HG02840 (cell line): ENCODE measurements around the gene ELAPOR2.
A peak's percentile ranks its signal among the peaks of the same experiment; 100 is the strongest.
"Not testable (repeated sequence)": the region's sequence is repeated elsewhere in the genome, so short reads cannot be mapped to it uniquely, and the experiment has no call there.

Source experiments
- ATAC-seq: cut with Tn5 transposase; IDR thresholded peaks from one replicate; pipeline ENCODE4 v1.9.1; 2021; ENCODE audit warnings: mild to moderate bottlenecking, moderate library complexity, moderate number of reproducible peaks; ENCODE audit not compliant: unreplicated experiment, low FRiP score

ELAPOR2 gene

DNA sequence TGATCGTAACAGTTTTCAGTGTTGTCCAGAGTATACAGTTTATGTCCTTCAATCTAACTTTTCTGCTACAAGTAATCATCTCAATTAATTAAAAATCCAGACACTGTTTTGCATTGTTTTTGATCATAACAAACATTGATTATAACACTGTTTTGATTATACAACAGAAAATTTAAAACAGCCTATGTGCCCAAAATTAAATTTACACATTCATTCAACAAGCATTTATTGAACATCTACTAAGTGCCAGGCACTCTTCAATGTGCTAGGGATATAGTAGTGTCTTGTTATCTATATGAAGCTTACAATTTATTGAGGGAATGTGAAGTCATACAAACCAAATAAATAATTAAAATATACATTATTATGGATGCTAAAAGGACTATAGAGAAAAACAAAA is 10.6 kb downstream of the ELAPOR2 start:
- ATAC-seq, result no peak

DNA sequence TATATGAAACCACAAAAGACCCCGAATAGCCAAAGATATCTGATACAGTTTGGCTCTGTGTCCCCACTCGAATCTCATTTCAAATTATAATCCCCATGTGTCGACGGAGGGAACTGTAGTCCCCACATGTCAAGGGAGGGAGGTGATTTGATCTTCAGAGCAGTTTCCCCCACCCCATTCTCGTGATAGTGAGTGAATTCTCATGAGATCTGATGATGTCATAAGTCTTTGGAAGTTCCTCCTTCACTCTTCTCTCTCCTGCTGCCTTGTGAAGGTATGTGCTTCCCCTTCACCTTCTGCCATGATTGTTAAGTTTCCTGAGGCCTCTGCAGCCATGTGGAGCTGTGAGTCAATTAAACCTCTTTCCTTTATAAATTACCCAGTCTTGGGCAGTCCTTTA is 13.0 kb downstream of the ELAPOR2 start:
- no peak for ATAC-seq

DNA sequence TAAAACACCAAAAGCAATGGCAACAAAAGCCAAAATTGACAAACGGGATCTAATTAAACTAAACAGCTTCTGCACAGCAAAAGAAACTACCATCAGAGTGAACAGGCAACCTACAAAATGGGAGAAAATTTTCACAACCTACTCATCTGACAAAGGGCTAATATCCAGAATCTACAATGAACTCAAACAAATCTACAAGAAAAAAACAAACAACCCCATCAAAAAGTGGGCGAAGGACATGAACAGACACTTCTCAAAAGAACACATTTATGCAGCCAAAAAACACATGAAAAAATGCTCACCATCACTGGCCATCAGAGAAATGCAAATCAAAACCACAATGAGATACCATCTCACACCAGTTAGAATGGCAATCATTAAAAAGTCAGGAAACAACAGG is 14.7 kb downstream of the ELAPOR2 start:
- not testable (repeated sequence) for ATAC-seq

- ATAC-seq, result not testable (repeated sequence)
Measured at GRCh38 chr7:87041586-87041985, 17.9 kb downstream of the ELAPOR2 start.

DNA sequence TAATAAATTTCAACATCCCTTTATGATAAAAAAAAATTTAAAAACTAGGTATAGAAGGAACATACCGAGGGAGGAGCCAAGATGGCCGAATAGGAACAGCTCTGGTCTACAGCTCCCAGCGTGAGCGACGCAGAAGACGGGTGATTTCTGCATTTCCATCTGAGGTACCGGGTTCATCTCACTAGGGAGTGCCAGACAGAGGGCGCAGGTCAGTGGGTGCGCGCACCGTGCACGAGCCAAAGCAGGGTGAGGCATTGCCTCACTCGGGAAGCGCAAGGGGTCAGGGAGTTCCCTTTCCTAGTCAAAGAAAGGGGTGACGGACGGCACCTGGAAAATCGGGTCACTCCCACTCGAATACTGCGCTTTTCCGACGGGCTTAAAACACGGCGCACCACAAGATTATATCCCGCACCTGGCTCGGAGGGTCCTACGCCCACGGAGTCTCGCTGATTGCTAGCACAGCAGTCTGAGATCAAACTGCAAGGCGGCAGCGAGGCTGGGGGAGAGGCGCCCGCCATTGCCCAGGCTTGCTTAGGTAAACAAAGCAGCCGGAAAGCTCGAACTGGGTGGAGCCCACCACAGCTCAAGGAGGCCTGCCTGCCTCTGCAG is 19.7 kb downstream of the ELAPOR2 start:
- not testable (repeated sequence) for ATAC-seq

DNA sequence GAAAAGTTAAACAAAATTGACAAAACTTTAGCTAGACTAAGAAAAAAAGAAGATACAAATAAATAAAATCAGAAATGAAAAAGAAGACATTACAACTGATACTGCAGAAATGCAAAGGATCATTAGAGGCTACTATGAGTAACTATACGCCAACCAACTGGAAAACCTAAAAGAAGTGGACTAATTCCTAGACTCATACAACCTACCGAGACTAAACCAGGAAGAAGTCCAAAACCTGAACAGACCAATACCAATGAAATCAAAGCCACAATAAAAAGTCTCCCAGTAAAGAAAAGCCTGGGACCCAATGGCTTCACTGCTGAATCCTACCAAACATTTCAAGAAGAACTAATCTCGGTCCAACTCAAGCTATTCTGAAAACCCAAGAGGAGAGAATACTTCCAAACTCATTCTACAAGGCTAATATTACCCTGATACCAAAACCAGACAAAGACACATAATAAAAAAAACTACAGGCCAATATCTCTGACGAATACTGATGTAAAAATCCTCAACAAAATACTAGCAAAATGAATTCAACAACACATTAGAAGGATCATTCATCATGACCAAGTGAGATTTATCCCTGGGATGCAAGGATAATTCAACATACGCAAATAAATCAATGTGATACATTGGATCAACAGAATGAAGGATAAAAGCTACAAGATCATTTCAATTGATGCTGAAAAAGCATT is 20.3 kb downstream of the ELAPOR2 start:
- no peak for ATAC-seq

DNA sequence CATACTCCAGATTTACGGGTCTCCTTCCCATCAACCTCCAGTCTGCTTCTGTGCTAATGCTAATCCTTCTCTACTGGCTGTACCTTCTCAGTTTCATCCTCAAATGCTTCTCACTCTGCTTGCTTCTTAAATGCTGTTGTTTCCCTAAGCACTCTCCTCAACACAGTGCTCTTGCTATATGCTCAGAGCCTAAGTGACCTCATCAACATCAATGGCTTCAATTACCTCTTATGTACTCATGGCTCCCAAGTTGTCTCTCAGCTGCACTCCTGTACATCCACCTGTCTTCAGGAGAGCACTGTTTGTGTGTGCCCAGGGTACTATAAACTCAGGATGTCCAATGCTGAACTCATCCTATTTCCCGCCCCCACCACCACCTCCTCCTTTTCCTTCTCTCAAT is 22.5 kb downstream of the ELAPOR2 start:
- no peak for ATAC-seq

GRCh38 chr7:87032604-87033339 is 26.7 kb downstream of the ELAPOR2 start:
- ATAC-seq, result no peak

- no peak for ATAC-seq
Measured at GRCh38 chr7:87029078-87029477, 30.4 kb downstream of the ELAPOR2 start.

DNA sequence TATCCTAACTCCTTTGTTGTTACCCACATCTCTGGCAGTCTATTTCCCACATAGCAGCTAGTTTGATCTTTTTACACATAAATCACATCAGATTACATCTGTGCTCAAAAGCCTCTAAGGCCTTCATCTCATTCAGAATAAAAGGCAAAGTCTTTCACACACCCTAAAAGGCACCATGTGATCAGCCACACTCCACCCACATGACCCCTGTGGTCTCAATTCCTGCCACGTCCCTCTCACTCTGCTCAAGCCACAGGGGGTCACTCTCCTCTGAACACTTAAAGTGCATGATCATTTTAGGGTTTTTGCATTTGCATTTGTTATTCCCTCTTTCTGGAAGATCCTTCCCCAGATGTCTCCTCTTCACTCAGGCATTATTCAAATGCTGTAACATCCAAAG is 30.8 kb downstream of the ELAPOR2 start:
- ATAC-seq, result no peak

GRCh38 chr7:87027900-87028299 is 31.6 kb downstream of the ELAPOR2 start:
- peak; percentile 77 for ATAC-seq

DNA sequence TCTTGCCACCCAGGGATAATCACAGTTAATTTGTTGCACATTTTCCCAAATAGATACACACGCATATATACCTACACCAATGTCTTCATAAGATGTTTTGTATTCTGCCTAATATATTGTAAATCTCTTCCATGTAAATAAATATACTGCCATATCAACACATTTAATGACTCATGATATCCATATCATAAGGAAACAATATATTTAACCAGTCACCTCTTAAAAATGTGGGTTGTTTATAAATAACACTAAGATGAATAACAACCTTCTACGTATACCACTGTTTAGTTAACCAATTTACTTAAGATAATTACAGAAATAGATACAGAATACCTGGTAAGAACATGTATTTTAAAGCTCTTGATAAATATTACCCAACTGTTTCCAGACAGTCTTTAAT is 38.2 kb downstream of the ELAPOR2 start:
- ATAC-seq, result no peak

GRCh38 chr7:87016606-87017005 is 42.8 kb downstream of the ELAPOR2 start:
- no peak for ATAC-seq

GRCh38 chr7:87013840-87014190 is 45.6 kb downstream of the ELAPOR2 start:
- no peak for ATAC-seq

GRCh38 chr7:87013136-87013839 is 46.2 kb downstream of the ELAPOR2 start:
- no peak for ATAC-seq
